ENCODE measurements around the gene C8G.

- no peak for TF ChIP-seq POLR2AphosphoS5 (IDR thresholded peaks at IDR 0.05)
- TF ChIP-seq, protein P1, sequence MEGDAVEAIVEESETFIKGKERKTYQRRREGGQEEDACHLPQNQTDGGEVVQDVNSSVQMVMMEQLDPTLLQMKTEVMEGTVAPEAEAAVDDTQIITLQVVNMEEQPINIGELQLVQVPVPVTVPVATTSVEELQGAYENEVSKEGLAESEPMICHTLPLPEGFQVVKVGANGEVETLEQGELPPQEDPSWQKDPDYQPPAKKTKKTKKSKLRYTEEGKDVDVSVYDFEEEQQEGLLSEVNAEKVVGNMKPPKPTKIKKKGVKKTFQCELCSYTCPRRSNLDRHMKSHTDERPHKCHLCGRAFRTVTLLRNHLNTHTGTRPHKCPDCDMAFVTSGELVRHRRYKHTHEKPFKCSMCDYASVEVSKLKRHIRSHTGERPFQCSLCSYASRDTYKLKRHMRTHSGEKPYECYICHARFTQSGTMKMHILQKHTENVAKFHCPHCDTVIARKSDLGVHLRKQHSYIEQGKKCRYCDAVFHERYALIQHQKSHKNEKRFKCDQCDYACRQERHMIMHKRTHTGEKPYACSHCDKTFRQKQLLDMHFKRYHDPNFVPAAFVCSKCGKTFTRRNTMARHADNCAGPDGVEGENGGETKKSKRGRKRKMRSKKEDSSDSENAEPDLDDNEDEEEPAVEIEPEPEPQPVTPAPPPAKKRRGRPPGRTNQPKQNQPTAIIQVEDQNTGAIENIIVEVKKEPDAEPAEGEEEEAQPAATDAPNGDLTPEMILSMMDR (IDR thresholded peaks at IDR 0.05) = no peak
- TF ChIP-seq POLR2A (IDR thresholded peaks at IDR 0.05) = no peak
Observed at GRCh38 chr9:136926154-136926704, 18.8 kb upstream of the C8G start.

Data from upper lobe of left lung (tissue), 4 donors.